ENCODE data around the gene CLDN25.

The CLDN25 gene

GRCh38 chr11:113802621-113803020, 23.0 kb downstream of the CLDN25 start:
- peaks cover 65% of the 10 kb centered on the region for H3K36me3 Mint-ChIP-seq (ENCODE audit: low read depth)
- no peaks in the 10 kb centered on the region for H3K27me3 Mint-ChIP-seq (ENCODE audit: low read depth, poor library complexity)
- no peak overlapping the region for H3K27ac Mint-ChIP-seq
- H3K4me3 Mint-ChIP-seq = no peak overlapping the region
- no peak for DNase-seq
- H3K4me1 Mint-ChIP-seq = peaks cover 5% of the 10 kb centered on the region
- TF ChIP-seq CTCF (IDR thresholded peaks at IDR 0.05) = no peak
- no peaks in the 10 kb centered on the region for H3K9me3 Mint-ChIP-seq

- Mint-ChIP-seq H3K4me1 (peaks cover 8% of the 10 kb centered on the region), H3K36me3 (ENCODE audit: low read depth) (peaks cover 67% of the 10 kb centered on the region), H3K27me3 (ENCODE audit: low read depth, poor library complexity) (no peaks in the 10 kb centered on the region), H3K9me3 (no peaks in the 10 kb centered on the region), H3K4me3 (no peak overlapping the region), H3K27ac (peak overlapping the region; percentile 45)
- no peak for TF ChIP-seq CTCF (IDR thresholded peaks at IDR 0.05)
- DNase-seq = no peak
These were observed 26.0 kb downstream of the CLDN25 start for GRCh38 chr11:113805640-113806039.

GRCh38 chr11:113806406-113806805, 26.8 kb downstream of the CLDN25 start:
- H3K36me3 Mint-ChIP-seq (ENCODE audit: low read depth) = peaks cover 67% of the 10 kb centered on the region
- no peaks in the 10 kb centered on the region for H3K9me3 Mint-ChIP-seq
- peak; percentile 38 for TF ChIP-seq CTCF (IDR thresholded peaks at IDR 0.05)
- peak; percentile 30 for DNase-seq
- H3K4me1 Mint-ChIP-seq = peaks cover 8% of the 10 kb centered on the region
- H3K27ac Mint-ChIP-seq = no peak overlapping the region
- H3K4me3 Mint-ChIP-seq = no peak overlapping the region
- H3K27me3 Mint-ChIP-seq (ENCODE audit: low read depth, poor library complexity) = no peaks in the 10 kb centered on the region

GRCh38 chr11:113808931-113809330, 29.3 kb downstream of the CLDN25 start:
- Mint-ChIP-seq H3K27ac (peak overlapping the region; percentile 13), H3K36me3 (ENCODE audit: low read depth) (peaks cover 74% of the 10 kb centered on the region), H3K27me3 (ENCODE audit: low read depth, poor library complexity) (no peaks in the 10 kb centered on the region), H3K4me1 (peaks cover 8% of the 10 kb centered on the region), H3K9me3 (no peaks in the 10 kb centered on the region), H3K4me3 (no peak overlapping the region)
- no peak for DNase-seq
- no peak for TF ChIP-seq CTCF (IDR thresholded peaks at IDR 0.05)

GRCh38 chr11:113814181-113814580, 34.6 kb downstream of the CLDN25 start:
- Mint-ChIP-seq H3K9me3 (no peaks in the 10 kb centered on the region), H3K4me3 (no peak overlapping the region), H3K36me3 (ENCODE audit: low read depth) (peaks cover 77% of the 10 kb centered on the region), H3K27ac (no peak overlapping the region), H3K4me1 (peaks cover under 1% of the 10 kb centered on the region), H3K27me3 (ENCODE audit: low read depth, poor library complexity) (no peaks in the 10 kb centered on the region)
- no peak for TF ChIP-seq CTCF (IDR thresholded peaks at IDR 0.05)
- no peak for DNase-seq

- Mint-ChIP-seq H3K27me3 (ENCODE audit: low read depth, poor library complexity) (no peaks in the 10 kb centered on the region), H3K4me1 (no peaks in the 10 kb centered on the region), H3K36me3 (ENCODE audit: low read depth) (peaks cover 78% of the 10 kb centered on the region), H3K4me3 (no peak overlapping the region), H3K9me3 (no peaks in the 10 kb centered on the region), H3K27ac (peak overlapping the region; percentile 75)
- no peak for DNase-seq
- no peak for TF ChIP-seq CTCF (IDR thresholded peaks at IDR 0.05)
These were observed 37.6 kb downstream of the CLDN25 start for GRCh38 chr11:113817162-113817561.
